Measurements from ENCODE around the gene TAF5.
"Not testable (repeated sequence)": the region's sequence is repeated elsewhere in the genome, so short reads cannot be mapped to it uniquely, and the experiment has no call there.

The TAF5 gene

DNA sequence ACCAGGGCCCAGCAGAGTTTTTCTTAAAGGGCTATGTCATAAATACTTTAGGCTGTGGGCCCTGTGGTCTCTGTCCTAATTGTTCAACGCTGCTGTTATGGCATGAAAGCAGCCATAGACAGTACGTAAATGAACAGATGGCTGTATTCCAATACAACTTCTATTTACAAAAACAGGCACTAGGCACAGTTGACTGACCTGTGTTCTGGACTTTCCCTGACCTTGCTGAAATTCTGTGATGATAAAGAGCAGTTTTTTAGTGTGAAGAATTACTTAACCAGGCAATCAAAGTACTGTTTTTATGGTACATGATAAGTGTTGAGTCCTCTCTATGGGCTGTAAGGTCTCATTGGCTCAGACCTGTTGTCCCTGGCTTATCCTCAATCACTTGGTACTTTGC is 45.8 kb downstream of the TAF5 start:
- no peak for DNase-seq (ENCODE audit: low read depth, low spot score)

DNA sequence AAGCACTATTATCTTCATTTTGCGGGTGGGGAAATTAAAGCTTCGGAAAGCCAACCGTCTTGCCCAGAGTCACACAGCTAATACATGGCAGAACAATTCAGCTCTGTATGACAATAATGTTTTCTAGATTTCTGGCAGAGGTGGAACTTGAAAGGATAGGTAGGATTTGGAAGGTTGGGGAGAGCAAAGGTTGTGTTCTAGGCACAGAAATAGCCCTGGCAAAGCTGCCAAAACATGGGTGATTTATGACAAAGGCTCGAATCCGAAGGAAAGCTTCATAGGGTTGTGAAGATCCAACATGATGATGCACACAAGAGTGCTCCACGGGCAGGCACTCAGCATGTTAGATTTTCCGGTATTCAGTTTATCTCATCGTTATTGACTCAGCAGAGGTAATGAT is 47.8 kb downstream of the TAF5 start:
- no peak for DNase-seq (ENCODE audit: low read depth, low spot score)

GRCh38 chr10:103416436-103417147 is 48.8 kb downstream of the TAF5 start:
- DNase-seq (ENCODE audit: low read depth, low spot score): peak; percentile 51

DNA sequence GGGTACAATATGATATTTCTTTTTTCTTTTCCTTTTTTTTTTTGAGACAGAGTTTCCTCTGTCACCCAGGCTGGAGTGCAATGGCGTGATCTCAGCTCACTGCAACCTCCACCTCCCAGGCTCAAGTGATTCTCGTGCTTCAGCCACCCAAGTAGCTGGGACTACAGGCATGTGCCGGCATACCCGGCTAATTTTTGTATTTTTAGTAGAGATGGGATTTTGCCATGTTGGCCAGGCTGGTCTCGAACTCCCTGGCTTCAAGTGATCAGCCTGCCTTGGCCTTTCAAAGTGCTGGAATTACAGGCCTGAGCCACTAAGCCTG is 49.3 kb downstream of the TAF5 start:
- DNase-seq (ENCODE audit: low read depth, low spot score): not testable (repeated sequence)

GRCh38 chr10:103417601-103418000 is 49.8 kb downstream of the TAF5 start:
- no peak for DNase-seq (ENCODE audit: low read depth, low spot score)

DNA sequence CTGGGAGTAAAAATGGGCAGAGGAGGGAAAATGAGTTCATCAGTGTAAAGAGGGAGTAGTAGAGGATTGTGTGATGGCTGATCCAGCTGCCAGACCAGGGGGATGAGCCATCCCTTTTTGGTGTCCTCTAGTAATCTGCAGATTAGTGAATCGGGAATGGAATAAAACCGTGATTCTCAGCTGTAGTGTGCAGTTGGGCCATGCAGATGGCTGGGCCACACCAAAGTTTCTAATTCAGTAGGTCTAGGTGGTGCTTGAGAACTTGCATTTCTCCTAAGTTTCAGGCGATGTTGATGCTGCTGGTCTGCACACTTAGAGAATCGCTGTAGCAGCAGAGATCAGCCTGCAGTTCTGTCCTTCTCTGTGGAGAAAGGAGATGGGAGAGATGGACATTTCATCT is 51.3 kb downstream of the TAF5 start:
- DNase-seq (ENCODE audit: low read depth, low spot score): no peak

DNA sequence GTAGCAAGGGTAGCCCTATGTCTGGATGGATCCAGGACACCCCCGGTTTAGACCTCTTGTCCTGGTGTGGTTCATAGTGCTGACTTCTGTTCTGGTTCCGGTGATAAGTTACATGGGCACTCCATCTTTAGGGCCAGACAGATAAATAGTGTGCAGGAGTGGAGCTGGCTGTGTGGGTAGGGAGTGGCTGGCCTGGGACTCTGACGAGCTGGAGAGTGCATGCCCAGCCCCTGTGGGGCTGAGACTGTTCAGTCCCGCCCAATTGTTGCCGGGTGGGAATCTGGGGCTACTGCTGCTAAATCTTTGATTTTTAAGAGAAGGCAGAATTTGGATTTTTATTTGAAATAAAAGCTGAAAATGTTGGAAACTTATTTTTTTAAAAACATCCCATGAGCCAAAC is 56.0 kb downstream of the TAF5 start:
- no peak for DNase-seq (ENCODE audit: low read depth, low spot score)

GRCh38 chr10:103427866-103428265 is 60.1 kb downstream of the TAF5 start:
- no peak for DNase-seq (ENCODE audit: low read depth, low spot score)

GRCh38 chr10:103428989-103429643 is 61.3 kb downstream of the TAF5 start:
- no peak for DNase-seq (ENCODE audit: low read depth, low spot score)

GRCh38 chr10:103429647-103430046 is 61.9 kb downstream of the TAF5 start:
- no peak for DNase-seq (ENCODE audit: low read depth, low spot score)

GRCh38 chr10:103431902-103432301 is 64.1 kb downstream of the TAF5 start:
- DNase-seq (ENCODE audit: low read depth, low spot score): no peak

GRCh38 chr10:103433858-103434257 is 66.1 kb downstream of the TAF5 start:
- DNase-seq (ENCODE audit: low read depth, low spot score): no peak

Data from smooth muscle cell of the brain vasculature (primary cell).